Activated T-helper 1 cell treated with anti-CD3 and anti-CD28 coated beads, Interleukin-2, amount 50 U/mL, for 16 hours (primary cell): ENCODE data around the gene FNBP1.

Source experiments
- DNase-seq, 2 donors: peaks; one replicate each; pipeline ENCODE4 v3.0.0-alpha.2; 2020; ENCODE audit warnings: low read depth in 1 of 2, low spot score in 1 of 2

FNBP1 gene

GRCh38 chr9:130042885-130043653, at the start of gene FNBP1:
TSS of gene FNBP1 (minus strand) at chr9:130043189. CDS start at chr9:130042975, 214 bp downstream.
- DNase-seq: peak; percentile 58 to 73

GRCh38 chr9:130090915-130091314, 47.9 kb upstream of the FNBP1 start:
- DNase-seq: no peak

- no peak for DNase-seq
Measured at GRCh38 chr9:130089141-130089540, 46.2 kb upstream of the FNBP1 start.

GRCh38 chr9:130088051-130088450, 45.1 kb upstream of the FNBP1 start:
- no peak for DNase-seq

- DNase-seq: no peak
Measured at GRCh38 chr9:130084337-130084736, 41.3 kb upstream of the FNBP1 start.

GRCh38 chr9:130078547-130078946, 35.6 kb upstream of the FNBP1 start:
- DNase-seq: no peak

- no peak for DNase-seq
Measured at GRCh38 chr9:130073373-130073772, 30.4 kb upstream of the FNBP1 start.

- no peak for DNase-seq
Measured at GRCh38 chr9:130072515-130073235, 29.7 kb upstream of the FNBP1 start.

GRCh38 chr9:130069048-130069447, 26.1 kb upstream of the FNBP1 start:
- no peak for DNase-seq

- DNase-seq: no peak
Measured at GRCh38 chr9:130064621-130065020, 21.6 kb upstream of the FNBP1 start.

- DNase-seq: no peak
Measured at GRCh38 chr9:130062750-130063149, 19.8 kb upstream of the FNBP1 start.

- no peak for DNase-seq
Measured at GRCh38 chr9:130060296-130060695, 17.3 kb upstream of the FNBP1 start.

GRCh38 chr9:130058887-130059286, 15.9 kb upstream of the FNBP1 start:
- no peak for DNase-seq

GRCh38 chr9:130058154-130058553, 15.2 kb upstream of the FNBP1 start:
- no peak for DNase-seq

GRCh38 chr9:130054820-130055219, 11.8 kb upstream of the FNBP1 start:
- no peak for DNase-seq

GRCh38 chr9:130054325-130054786, 11.4 kb upstream of the FNBP1 start:
- no peak for DNase-seq

- peak; percentile 44 to 68 for DNase-seq
Measured at GRCh38 chr9:130053504-130054324, 10.7 kb upstream of the FNBP1 start, which contains the start of gene GPR107. TSS of gene GPR107 (plus strand) at chr9:130053906. CDS start at chr9:130053933, 27 bp downstream.

- no peak for DNase-seq
Measured at GRCh38 chr9:130053109-130053503, 10.1 kb upstream of the FNBP1 start.

GRCh38 chr9:130051855-130052254, 8.9 kb upstream of the FNBP1 start:
- no peak for DNase-seq

- no peak for DNase-seq
Measured at GRCh38 chr9:130050462-130050861, 7.5 kb upstream of the FNBP1 start.

- DNase-seq: no peak
Measured at GRCh38 chr9:130049431-130050210, 6.6 kb upstream of the FNBP1 start.
